Astrocyte (in vitro differentiated cells and primary cell): Measurements from ENCODE around the gene PCBP3. TPM values are rescaled to one million over a fixed set of nuclear protein-coding genes. Genes with fewer than 3 reads are reported as not detected.

Source experiments
- DNase-seq: peaks from one replicate; pipeline ENCODE4 v3.0.0-alpha.2; 2010; ENCODE audit warnings: low read depth
- FAIRE-seq: peaks from 2 replicates; lab custom pipeline; 2011; peaks lifted over from hg19 to GRCh38; lab: Jason Lieb, UNC
- H2AFZ ChIP-seq: 2 replicates; pipeline ENCODE4 v1.6.0; 2012; ENCODE audit warnings: low read depth, low read length, inconsistent platforms
- H3K27ac ChIP-seq: 2 replicates; pipeline ENCODE4 v1.5.1; 2011; ENCODE audit warnings: low read depth, low read length, inconsistent platforms
- H3K27me3 ChIP-seq: 2 replicates; pipeline ENCODE4 v1.6.0; 2011; ENCODE audit warnings: low read length, inconsistent platforms; ENCODE audit not compliant: insufficient read depth
- H3K36me3 ChIP-seq: 2 replicates; pipeline ENCODE4 v1.5.1; 2011; ENCODE audit warnings: low read length, inconsistent platforms; ENCODE audit not compliant: insufficient read depth
- H3K4me1 ChIP-seq: 2 replicates; pipeline ENCODE4 v1.5.1; 2011; ENCODE audit warnings: low read length, inconsistent platforms; ENCODE audit not compliant: insufficient read depth
- H3K4me2 ChIP-seq: 2 replicates; pipeline ENCODE4 v1.6.0; 2012; ENCODE audit warnings: low read length, inconsistent platforms
- H3K4me3 ChIP-seq: 2 replicates; pipeline ENCODE4 v1.5.1; 2011; ENCODE audit warnings: low read depth, mild to moderate bottlenecking, low read length, inconsistent platforms; ENCODE audit not compliant: insufficient read depth
- H3K79me2 ChIP-seq: 2 replicates; pipeline ENCODE4 v1.6.0; 2012; ENCODE audit warnings: mild to moderate bottlenecking, low read length, inconsistent platforms; ENCODE audit not compliant: insufficient read depth
- H3K9ac ChIP-seq: 2 replicates; pipeline ENCODE4 v1.6.0; 2012; ENCODE audit warnings: mild to moderate bottlenecking, low read length, inconsistent platforms
- H3K9me3 ChIP-seq: 2 replicates; pipeline ENCODE4 v1.5.1; 2012; ENCODE audit warnings: low read depth, mild to moderate bottlenecking, low read length, inconsistent platforms; ENCODE audit not compliant: insufficient read depth
- H4K20me1 ChIP-seq: 2 replicates; pipeline ENCODE4 v1.6.0; 2012; ENCODE audit warnings: low read length, inconsistent platforms; ENCODE audit not compliant: insufficient read depth
- H3K27ac Mint-ChIP-seq: one replicate; pipeline ENCODE4 v1.8.0; 2021; ENCODE audit warnings: mild to moderate bottlenecking, mixed read lengths; ENCODE audit not compliant: unreplicated experiment
- H3K27me3 Mint-ChIP-seq: one replicate; pipeline ENCODE4 v1.8.0; 2021; ENCODE audit warnings: low read depth, mixed read lengths; ENCODE audit not compliant: unreplicated experiment
- H3K36me3 Mint-ChIP-seq: one replicate; pipeline ENCODE4 v1.8.0; 2021; ENCODE audit warnings: low read depth, mixed read lengths; ENCODE audit not compliant: unreplicated experiment
- H3K4me1 Mint-ChIP-seq: one replicate; pipeline ENCODE4 v1.8.0; 2021; ENCODE audit warnings: low read depth, mixed read lengths; ENCODE audit not compliant: unreplicated experiment
- H3K4me3 Mint-ChIP-seq: one replicate; pipeline ENCODE4 v1.8.0; 2021; ENCODE audit warnings: mild to moderate bottlenecking, moderate library complexity, mixed read lengths; ENCODE audit not compliant: unreplicated experiment
- H3K9me3 Mint-ChIP-seq: one replicate; pipeline ENCODE4 v1.8.0; 2021; ENCODE audit warnings: mild to moderate bottlenecking, mixed read lengths; ENCODE audit not compliant: unreplicated experiment
- CTCF ChIP-seq: IDR thresholded peaks from 2 replicates; pipeline ENCODE4 v1.5.1; 2011; ENCODE audit warnings: low read depth, mild to moderate bottlenecking, inconsistent platforms, low read length, moderate library complexity; ENCODE audit not compliant: insufficient read depth
- EZH2 ChIP-seq: IDR thresholded peaks from 2 replicates; pipeline ENCODE4 v1.6.1; 2012; ENCODE audit warnings: mild to moderate bottlenecking, low read length, inconsistent platforms; ENCODE audit not compliant: insufficient read depth
- total RNA-seq: library from RNA; stranded (reverse); gene quantifications from 2 replicates; pipeline ENCODE4 v1.2.1, GENCODE V29; 2021

PCBP3 gene
- total RNA-seq, 1 donor from 2014 or later, result 1.8 TPM

GRCh38 chr21:45935628-45936027 is 292.1 kb downstream of the PCBP3 start:
- no peaks in the 10 kb centered on the region for H3K36me3 ChIP-seq
- no peaks in the 10 kb centered on the region for H3K27me3 ChIP-seq
- H2AFZ ChIP-seq, result no peak overlapping the region
- H3K9me3 ChIP-seq, result peaks cover 18% of the 10 kb centered on the region
- Mint-ChIP-seq H3K4me3 (no peak overlapping the region), H3K4me1 (no peaks in the 10 kb centered on the region), H3K36me3 (no peaks in the 10 kb centered on the region), H3K27me3 (peaks cover 57% of the 10 kb centered on the region), H3K9me3 (peaks cover 7% of the 10 kb centered on the region), H3K27ac (no peak overlapping the region)
- TF ChIP-seq CTCF (no peak), EZH2 (no peak)
- no peak overlapping the region for H3K4me3 ChIP-seq
- no peaks in the 10 kb centered on the region for H3K4me1 ChIP-seq
- peak; percentile 60 for DNase-seq
- no peaks in the 10 kb centered on the region for H4K20me1 ChIP-seq
- FAIRE-seq, result no peak
- H3K9ac ChIP-seq, result no peak overlapping the region
- no peaks in the 10 kb centered on the region for H3K79me2 ChIP-seq
- H3K4me2 ChIP-seq, result no peak overlapping the region
- H3K27ac ChIP-seq, result no peak overlapping the region

- H3K27me3 Mint-ChIP-seq, result peaks cover 59% of the 10 kb centered on the region
- H3K79me2 ChIP-seq, result no peaks in the 10 kb centered on the region
- TF ChIP-seq EZH2 (no peak), CTCF (no peak)
- DNase-seq (no peak), FAIRE-seq (no peak)
- H4K20me1 ChIP-seq, result no peaks in the 10 kb centered on the region
- H3K4me2 ChIP-seq, result no peak overlapping the region
- H3K4me1 Mint-ChIP-seq, result no peaks in the 10 kb centered on the region
- no peaks in the 10 kb centered on the region for H3K36me3 ChIP-seq
- peaks cover 18% of the 10 kb centered on the region for H3K9me3 ChIP-seq
- no peak overlapping the region for H3K9ac ChIP-seq
- no peaks in the 10 kb centered on the region for H3K36me3 Mint-ChIP-seq
- peaks cover 3% of the 10 kb centered on the region for H3K9me3 Mint-ChIP-seq
- H3K4me3 Mint-ChIP-seq, result no peak overlapping the region
- H3K27me3 ChIP-seq, result no peaks in the 10 kb centered on the region
- H2AFZ ChIP-seq, result no peak overlapping the region
- H3K4me3 ChIP-seq, result no peak overlapping the region
- no peaks in the 10 kb centered on the region for H3K4me1 ChIP-seq
- no peak overlapping the region for H3K27ac ChIP-seq
- no peak overlapping the region for H3K27ac Mint-ChIP-seq
Observed at GRCh38 chr21:45937721-45938452, 294.4 kb downstream of the PCBP3 start.

DNA sequence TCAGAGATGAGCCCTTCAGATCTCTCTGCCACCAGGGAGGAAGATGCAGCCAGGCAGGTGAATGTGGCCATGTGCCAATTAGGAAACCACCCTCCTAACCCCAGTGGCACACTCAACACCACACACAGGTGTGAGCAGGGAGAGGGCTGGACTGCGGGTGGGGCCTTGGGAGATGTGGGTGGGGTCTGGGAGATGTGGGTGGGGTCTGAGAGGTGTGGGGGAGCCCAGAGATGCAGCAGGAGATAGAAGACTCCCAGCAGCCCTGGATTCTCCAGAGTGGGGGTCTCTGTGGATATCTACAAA is 294.9 kb downstream of the PCBP3 start:
- Histone ChIP-seq H3K27ac (no peak overlapping the region), H3K4me1 (no peaks in the 10 kb centered on the region), H4K20me1 (no peaks in the 10 kb centered on the region), H3K4me2 (no peak overlapping the region), H3K79me2 (no peaks in the 10 kb centered on the region), H3K9ac (no peak overlapping the region), H2AFZ (no peak overlapping the region), H3K9me3 (peaks cover 18% of the 10 kb centered on the region), H3K4me3 (no peak overlapping the region), H3K36me3 (no peaks in the 10 kb centered on the region), H3K27me3 (no peaks in the 10 kb centered on the region)
- peaks cover 56% of the 10 kb centered on the region for H3K27me3 Mint-ChIP-seq
- DNase-seq (no peak), FAIRE-seq (no peak)
- H3K9me3 Mint-ChIP-seq, result no peaks in the 10 kb centered on the region
- H3K4me1 Mint-ChIP-seq, result no peaks in the 10 kb centered on the region
- H3K4me3 Mint-ChIP-seq, result no peak overlapping the region
- TF ChIP-seq EZH2, result no peak
- TF ChIP-seq CTCF, result no peak
- H3K36me3 Mint-ChIP-seq, result no peaks in the 10 kb centered on the region
- H3K27ac Mint-ChIP-seq, result no peak overlapping the region
